Common myeloid progenitor, CD34-positive (primary cell): ENCODE results near the gene MAPK6.
"Not testable (repeated sequence)": the region's sequence is repeated elsewhere in the genome, so short reads cannot be mapped to it uniquely, and the experiment has no call there.

Experiments used
- CTCF ChIA-PET: fragments of 350-600 bp; sonication (Branson Sonifier 250); formaldehyde crosslinking; loops from one replicate; lab custom pipeline; 2021; ENCODE audit warnings: antibody characterized with exemption; lab: Charles Lee
- POLR2A ChIA-PET: fragments of 350-600 bp; sonication (Branson Sonifier 250); formaldehyde crosslinking; loops from one replicate; lab custom pipeline; 2021; ENCODE audit warnings: antibody characterized with exemption; lab: Charles Lee
- DNase-seq, 3 donors: peaks; one replicate each; pipeline versions ENCODE4 v3.0.0 to v3.0.0-alpha.2; 2013
- H3K27ac ChIP-seq, 2 experiments: 1 replicate in 1 of 2; 2 replicates in 1 of 2; pipeline ENCODE4 v1.7.0; 2013; ENCODE audit warnings: inconsistent platforms in 2 of 2, low read length in 2 of 2, mild to moderate bottlenecking in 2 of 2, low read depth in 1 of 2, moderate library complexity in 1 of 2; ENCODE audit not compliant: severe bottlenecking in 2 of 2, insufficient read depth in 1 of 2, poor library complexity in 1 of 2
- H3K27me3 ChIP-seq, 5 experiments: replicated peaks in 2 of 5; 1 replicate in 3 of 5; 2 replicates in 2 of 5; pipeline versions ENCODE4 v1.6.1 to v1.7.0; 2013; ENCODE audit warnings: low read length in 4 of 5, mild to moderate bottlenecking in 2 of 5, moderate library complexity in 2 of 5, inconsistent platforms in 1 of 5; ENCODE audit not compliant: insufficient read depth in 5 of 5, control insufficient read depth in 4 of 5
- H3K36me3 ChIP-seq, 4 experiments: 1 replicate in 2 of 4; 2 replicates in 2 of 4; pipeline versions ENCODE4 v1.6.1 to v1.7.0; 2013; ENCODE audit warnings: low read length in 3 of 4, control low read depth in 1 of 4, mild to moderate bottlenecking in 1 of 4; ENCODE audit not compliant: control insufficient read depth in 4 of 4, insufficient read depth in 4 of 4
- H3K4me1 ChIP-seq, 4 experiments: 1 replicate in 3 of 4; 2 replicates in 1 of 4; pipeline versions ENCODE4 v1.6.1 to v1.7.1; 2013; ENCODE audit warnings: low read length in 3 of 4, mild to moderate bottlenecking in 3 of 4, control low read depth in 1 of 4, inconsistent platforms in 1 of 4, moderate library complexity in 1 of 4; ENCODE audit not compliant: control insufficient read depth in 4 of 4, insufficient read depth in 4 of 4; ENCODE audit errors: control extremely low read depth in 1 of 4
- H3K4me3 ChIP-seq, 7 experiments: 1 replicate in 4 of 7; 2 replicates in 3 of 7; pipeline versions ENCODE4 v1.5.1 to v1.7.0; 2013; ENCODE audit warnings: mild to moderate bottlenecking in 7 of 7, low read length in 6 of 7, moderate library complexity in 6 of 7, inconsistent platforms in 2 of 7, low read depth in 2 of 7, control low read depth in 1 of 7; ENCODE audit not compliant: insufficient read depth in 4 of 7, control insufficient read depth in 1 of 7; ENCODE audit errors: extremely low read depth in 1 of 7
- H3K9me3 ChIP-seq, 5 experiments: 1 replicate in 4 of 5; 2 replicates in 1 of 5; pipeline versions ENCODE4 v1.6.1 to v1.7.1; 2013; ENCODE audit warnings: low read length in 4 of 5, mild to moderate bottlenecking in 2 of 5, inconsistent platforms in 1 of 5, low read depth in 1 of 5, moderate library complexity in 1 of 5; ENCODE audit not compliant: control insufficient read depth in 4 of 5, insufficient read depth in 2 of 5; ENCODE audit errors: control extremely low read depth in 1 of 5
- WGBS: methylation state at CpG from one replicate; pipeline ENCODE4 v1.1.5; 2013; ENCODE audit not compliant: insufficient coverage; 5-methylcytosine and 5-hydroxymethylcytosine counted together

Gene MAPK6

DNA sequence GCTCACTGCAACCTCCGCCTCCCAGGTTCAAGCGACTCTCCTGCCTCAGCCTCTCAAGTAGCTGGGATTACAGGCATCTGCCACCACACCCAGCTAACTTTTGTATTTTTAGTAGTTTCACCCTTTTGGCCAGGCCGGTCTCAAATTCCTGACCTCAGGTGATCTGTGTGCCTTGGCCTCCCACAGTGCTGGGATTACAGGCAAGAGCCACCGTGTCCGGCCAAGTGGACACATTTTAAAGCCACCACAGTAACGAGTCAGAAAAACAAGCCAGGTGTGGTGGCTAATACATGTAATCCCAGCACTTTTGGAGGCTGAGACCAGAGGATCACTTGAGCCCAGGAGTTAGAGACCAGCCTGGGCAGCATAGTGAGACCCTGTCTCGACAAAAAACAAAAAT lies 35.8 kb downstream of the MAPK6 start:
- CTCF ChIA-PET, H3K27me3 ChIP-seq, POLR2A ChIA-PET, H3K4me3 ChIP-seq, H3K4me1 ChIP-seq, H3K9me3 ChIP-seq, DNase-seq, H3K27ac ChIP-seq: not testable (repeated sequence)
- peaks cover 12 to 69% (median 40%) of the 10 kb centered on the region in 4 experiments for H3K36me3 ChIP-seq
- WGBS = 100% methylated on average over 7 of the region's 7 CpGs

DNA sequence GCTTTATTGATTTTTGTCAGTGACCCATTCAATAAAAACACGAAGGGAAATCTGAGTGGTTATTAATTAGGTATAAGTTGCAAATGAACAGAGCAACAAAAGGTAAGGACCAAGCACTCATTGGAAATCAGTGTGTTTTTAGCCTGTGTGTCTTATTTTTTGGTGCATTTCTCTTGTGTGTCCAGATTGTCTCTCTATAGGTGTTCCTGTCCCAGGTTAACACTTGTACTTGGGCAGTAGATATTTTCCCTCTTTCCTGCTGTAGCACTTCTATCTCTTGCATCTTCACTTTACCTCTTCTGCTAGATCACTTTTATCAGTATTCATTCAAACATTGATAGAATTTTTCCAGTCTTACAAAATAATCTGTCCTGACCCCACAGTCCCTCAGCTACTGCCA lies 37.0 kb downstream of the MAPK6 start:
- CTCF ChIA-PET = no interaction called here
- Histone ChIP-seq H3K27ac (no peak overlapping the region), H3K36me3 (peaks cover 10 to 76% (median 44%) of the 10 kb centered on the region in 4 experiments), H3K4me3 (no peak overlapping the region), H3K27me3 (no peaks in the 10 kb centered on the region), H3K9me3 (peaks cover 0 to 5% (median 2%) of the 10 kb centered on the region in 5 experiments), H3K4me1 (peaks cover 0 to 3% (median 0%) of the 10 kb centered on the region in 4 experiments)
- DNase-seq = no peak
- WGBS = 100% methylated on average over 1 of the region's 1 CpG
- POLR2A ChIA-PET = interaction anchor here (0.6 kb wide), 1 partner anchor 63 kb away, joined by 4 read pairs; no protein-coding TSS in a partner anchor

DNA sequence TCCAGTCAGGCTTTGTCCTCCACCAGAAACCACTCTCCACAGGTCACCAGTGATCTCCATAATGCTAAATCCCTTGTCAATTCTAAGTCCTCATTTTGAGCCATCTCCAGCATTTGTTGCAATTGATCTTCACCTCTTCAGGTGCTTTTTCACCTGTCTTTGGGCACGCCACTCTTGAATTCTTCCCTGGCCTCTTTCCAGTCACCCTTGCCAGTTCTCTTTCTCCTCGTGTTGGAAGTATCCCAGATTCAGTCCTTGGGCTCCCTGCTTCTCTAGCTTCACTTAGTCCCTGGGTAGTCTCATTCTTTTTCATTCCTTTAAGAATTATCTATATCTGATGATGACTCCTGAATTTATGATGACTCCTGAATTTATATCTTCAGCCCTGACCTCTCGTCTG lies 37.5 kb downstream of the MAPK6 start:
- POLR2A ChIA-PET = no interaction called here

GRCh38 chr15:52057996-52058395 lies 39.0 kb downstream of the MAPK6 start:
- Histone ChIP-seq H3K9me3 (no peaks in the 10 kb centered on the region), H3K27me3 (no peaks in the 10 kb centered on the region), H3K36me3 (peaks cover 3 to 84% (median 45%) of the 10 kb centered on the region in 4 experiments), H3K4me1 (peaks cover 0 to 3% (median 0%) of the 10 kb centered on the region in 4 experiments), H3K27ac (no peak overlapping the region), H3K4me3 (no peak overlapping the region)
- ChIA-PET CTCF (interaction anchor here (0.6 to 0.7 kb wide), 2 partner anchors 14 to 219 kb away, joined by 3 to 4 read pairs; no protein-coding TSS in a partner anchor), POLR2A (no interaction called here)
- no peak for DNase-seq

More for the DNA sequence above, 37.5 kb downstream of the MAPK6 start:
- Histone ChIP-seq H3K36me3 (peaks cover 10 to 81% (median 45%) of the 10 kb centered on the region in 4 experiments), H3K27me3 (no peaks in the 10 kb centered on the region), H3K4me3 (no peak overlapping the region), H3K9me3 (peaks cover 0 to 5% (median 2%) of the 10 kb centered on the region in 5 experiments), H3K27ac (no peak overlapping the region), H3K4me1 (peaks cover 0 to 3% (median 0%) of the 10 kb centered on the region in 4 experiments)
- DNase-seq = no peak
- CTCF ChIA-PET = interaction anchor here (1.2 kb wide), 1 partner anchor 76 kb away, joined by 3 read pairs; no protein-coding TSS in a partner anchor
- WGBS = 100% methylated on average over 3 of the region's 3 CpGs

GRCh38 chr15:52060501-52060900 lies 41.5 kb downstream of the MAPK6 start:
- DNase-seq = no peak
- WGBS = 82% methylated on average over 1 of the region's 1 CpG
- Histone ChIP-seq H3K9me3 (no peaks in the 10 kb centered on the region), H3K27me3 (no peaks in the 10 kb centered on the region), H3K4me1 (peaks cover 0 to 3% (median 0%) of the 10 kb centered on the region in 4 experiments), H3K36me3 (peaks cover 5 to 83% (median 50%) of the 10 kb centered on the region in 4 experiments), H3K4me3 (no peak overlapping the region), H3K27ac (no peak overlapping the region)
- ChIA-PET POLR2A (interaction anchor here (0.6 kb wide), 1 partner anchor 53 kb away, joined by 8 read pairs; no protein-coding TSS in a partner anchor), CTCF (interaction anchor here (1.0 to 2.3 kb wide), 3 partner anchors 13 to 35 kb away, joined by 3 to 6 read pairs (median 5); no protein-coding TSS in a partner anchor)

DNA sequence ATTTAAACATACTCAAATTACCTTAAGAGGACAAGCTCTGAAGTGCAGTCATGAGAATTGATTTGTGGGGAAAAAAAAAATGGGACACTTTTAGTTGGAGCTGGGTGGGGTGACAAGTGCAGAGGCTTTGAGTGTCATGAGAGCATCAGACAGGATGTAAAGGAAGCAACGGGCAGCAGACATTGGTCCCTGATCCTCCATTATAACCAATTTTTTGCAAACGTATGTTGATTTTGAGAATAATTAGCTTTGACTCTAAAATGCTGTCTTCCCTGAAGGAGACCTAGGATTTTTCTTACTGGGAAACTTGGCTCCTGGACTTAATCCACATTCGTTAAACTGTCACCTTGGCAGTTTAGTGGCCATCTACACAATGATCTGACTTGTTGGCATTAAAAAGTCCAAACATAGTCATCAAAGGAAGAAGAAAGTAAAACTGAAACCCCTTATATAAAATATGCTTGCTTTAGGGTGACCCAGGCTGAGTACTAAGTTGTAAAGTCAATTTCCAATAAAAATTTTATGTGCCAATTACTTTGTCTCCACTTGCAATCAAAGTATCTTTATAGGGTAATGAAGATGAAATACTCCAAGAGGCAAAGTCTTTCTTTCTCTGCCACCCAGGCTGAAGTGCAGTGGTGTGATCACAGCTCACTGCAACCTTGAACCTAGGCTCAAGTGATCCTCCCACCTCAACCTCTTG lies 48.0 kb downstream of the MAPK6 start:
- no peaks in the 10 kb centered on the region for H3K4me1 ChIP-seq
- peaks cover 2 to 28% (median 17%) of the 10 kb centered on the region in 4 experiments for H3K36me3 ChIP-seq
- no peaks in the 10 kb centered on the region for H3K27me3 ChIP-seq
- no peak overlapping the region for H3K27ac ChIP-seq
- ChIA-PET POLR2A (interaction anchor here (0.6 to 1.0 kb wide), 4 partner anchors 47 to 230 kb away, joined by 3 to 4 read pairs (median 4); no protein-coding TSS in a partner anchor), CTCF (interaction anchor here (1.3 to 6.9 kb wide), 3 partner anchors 13 to 31 kb away, joined by 3 to 62 read pairs (median 5); no protein-coding TSS in a partner anchor)
- H3K4me3 ChIP-seq = no peak overlapping the region
- no peaks in the 10 kb centered on the region for H3K9me3 ChIP-seq
- WGBS = 94% methylated on average over 2 of the region's 3 CpGs
- no peak for DNase-seq

GRCh38 chr15:52067545-52067926 lies 48.5 kb downstream of the MAPK6 start:
- Histone ChIP-seq H3K4me1 (no peaks in the 10 kb centered on the region), H3K36me3 (peaks cover 2 to 22% (median 14%) of the 10 kb centered on the region in 4 experiments), H3K27ac (no peak overlapping the region), H3K4me3 (no peak overlapping the region), H3K27me3 (no peaks in the 10 kb centered on the region), H3K9me3 (no peaks in the 10 kb centered on the region)
- POLR2A ChIA-PET = interaction anchor here (0.6 to 0.8 kb wide), 3 partner anchors 48 to 230 kb away, joined by 3 to 4 read pairs (median 4); no protein-coding TSS in a partner anchor
- CTCF ChIA-PET = interaction anchor here (1.3 to 6.9 kb wide), 3 partner anchors 13 to 31 kb away, joined by 3 to 62 read pairs (median 5); no protein-coding TSS in a partner anchor
- no peak for DNase-seq
